ENCODE results near the gene PDE8B.

DNA sequence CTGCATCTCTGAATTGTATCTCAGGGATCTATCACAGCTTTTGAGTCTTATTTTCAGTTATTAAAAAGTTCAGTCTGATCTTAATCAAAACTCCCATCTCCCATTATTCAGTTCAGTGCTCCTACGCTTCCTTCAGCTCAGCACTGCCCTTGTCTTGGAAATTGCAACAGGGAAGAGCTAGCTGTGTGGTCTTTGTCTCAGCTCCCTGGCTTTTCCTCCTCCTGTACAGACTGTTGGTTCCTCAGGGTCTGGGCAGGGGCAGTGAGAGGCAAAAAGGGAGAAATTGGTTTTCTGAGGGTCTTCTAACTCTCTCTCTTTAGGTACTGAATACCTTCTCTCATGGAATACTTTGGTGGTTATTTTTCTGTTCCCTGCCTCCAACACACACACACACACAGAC is 48.2 kb downstream of the PDE8B start:
- TF ChIP-seq, protein P1, sequence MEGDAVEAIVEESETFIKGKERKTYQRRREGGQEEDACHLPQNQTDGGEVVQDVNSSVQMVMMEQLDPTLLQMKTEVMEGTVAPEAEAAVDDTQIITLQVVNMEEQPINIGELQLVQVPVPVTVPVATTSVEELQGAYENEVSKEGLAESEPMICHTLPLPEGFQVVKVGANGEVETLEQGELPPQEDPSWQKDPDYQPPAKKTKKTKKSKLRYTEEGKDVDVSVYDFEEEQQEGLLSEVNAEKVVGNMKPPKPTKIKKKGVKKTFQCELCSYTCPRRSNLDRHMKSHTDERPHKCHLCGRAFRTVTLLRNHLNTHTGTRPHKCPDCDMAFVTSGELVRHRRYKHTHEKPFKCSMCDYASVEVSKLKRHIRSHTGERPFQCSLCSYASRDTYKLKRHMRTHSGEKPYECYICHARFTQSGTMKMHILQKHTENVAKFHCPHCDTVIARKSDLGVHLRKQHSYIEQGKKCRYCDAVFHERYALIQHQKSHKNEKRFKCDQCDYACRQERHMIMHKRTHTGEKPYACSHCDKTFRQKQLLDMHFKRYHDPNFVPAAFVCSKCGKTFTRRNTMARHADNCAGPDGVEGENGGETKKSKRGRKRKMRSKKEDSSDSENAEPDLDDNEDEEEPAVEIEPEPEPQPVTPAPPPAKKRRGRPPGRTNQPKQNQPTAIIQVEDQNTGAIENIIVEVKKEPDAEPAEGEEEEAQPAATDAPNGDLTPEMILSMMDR (conservative IDR thresholded peaks at IDR 0.05; ENCODE audit: low read depth in 2 of 2): no peak
- TF ChIP-seq, protein P2, sequence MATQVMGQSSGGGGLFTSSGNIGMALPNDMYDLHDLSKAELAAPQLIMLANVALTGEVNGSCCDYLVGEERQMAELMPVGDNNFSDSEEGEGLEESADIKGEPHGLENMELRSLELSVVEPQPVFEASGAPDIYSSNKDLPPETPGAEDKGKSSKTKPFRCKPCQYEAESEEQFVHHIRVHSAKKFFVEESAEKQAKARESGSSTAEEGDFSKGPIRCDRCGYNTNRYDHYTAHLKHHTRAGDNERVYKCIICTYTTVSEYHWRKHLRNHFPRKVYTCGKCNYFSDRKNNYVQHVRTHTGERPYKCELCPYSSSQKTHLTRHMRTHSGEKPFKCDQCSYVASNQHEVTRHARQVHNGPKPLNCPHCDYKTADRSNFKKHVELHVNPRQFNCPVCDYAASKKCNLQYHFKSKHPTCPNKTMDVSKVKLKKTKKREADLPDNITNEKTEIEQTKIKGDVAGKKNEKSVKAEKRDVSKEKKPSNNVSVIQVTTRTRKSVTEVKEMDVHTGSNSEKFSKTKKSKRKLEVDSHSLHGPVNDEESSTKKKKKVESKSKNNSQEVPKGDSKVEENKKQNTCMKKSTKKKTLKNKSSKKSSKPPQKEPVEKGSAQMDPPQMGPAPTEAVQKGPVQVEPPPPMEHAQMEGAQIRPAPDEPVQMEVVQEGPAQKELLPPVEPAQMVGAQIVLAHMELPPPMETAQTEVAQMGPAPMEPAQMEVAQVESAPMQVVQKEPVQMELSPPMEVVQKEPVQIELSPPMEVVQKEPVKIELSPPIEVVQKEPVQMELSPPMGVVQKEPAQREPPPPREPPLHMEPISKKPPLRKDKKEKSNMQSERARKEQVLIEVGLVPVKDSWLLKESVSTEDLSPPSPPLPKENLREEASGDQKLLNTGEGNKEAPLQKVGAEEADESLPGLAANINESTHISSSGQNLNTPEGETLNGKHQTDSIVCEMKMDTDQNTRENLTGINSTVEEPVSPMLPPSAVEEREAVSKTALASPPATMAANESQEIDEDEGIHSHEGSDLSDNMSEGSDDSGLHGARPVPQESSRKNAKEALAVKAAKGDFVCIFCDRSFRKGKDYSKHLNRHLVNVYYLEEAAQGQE (IDR thresholded peaks at IDR 0.05; ENCODE audit: unreplicated experiment): no peak

Measured in GM23338 (cell line).